Osteocyte (in vitro differentiated cells): ENCODE results near the gene CRTC3. TPM values are rescaled to one million over a fixed set of nuclear protein-coding genes. Genes with fewer than 3 reads are reported as not detected.

ENCODE experiments used
- DNase-seq: peaks from one replicate; pipeline ENCODE4 v3.0.0; 2021; ENCODE audit warnings: mixed read lengths; ENCODE audit not compliant: unreplicated experiment; ENCODE audit errors: extremely low spot score
- H3K27ac Mint-ChIP-seq: one replicate; pipeline ENCODE4 v1.8.0; 2021; ENCODE audit warnings: mild to moderate bottlenecking, mixed read lengths; ENCODE audit not compliant: unreplicated experiment
- H3K27me3 Mint-ChIP-seq: one replicate; pipeline ENCODE4 v1.8.0; 2021; ENCODE audit warnings: mixed read lengths; ENCODE audit not compliant: unreplicated experiment
- H3K36me3 Mint-ChIP-seq: one replicate; pipeline ENCODE4 v1.8.0; 2021; ENCODE audit warnings: mixed read lengths; ENCODE audit not compliant: unreplicated experiment
- H3K4me1 Mint-ChIP-seq: one replicate; pipeline ENCODE4 v1.8.0; 2021; ENCODE audit warnings: mixed read lengths; ENCODE audit not compliant: unreplicated experiment
- H3K4me3 Mint-ChIP-seq: one replicate; pipeline ENCODE4 v1.8.0; 2021; ENCODE audit warnings: mild to moderate bottlenecking, moderate library complexity, mixed read lengths; ENCODE audit not compliant: unreplicated experiment
- H3K9me3 Mint-ChIP-seq: one replicate; pipeline ENCODE4 v1.8.0; 2021; ENCODE audit warnings: mixed read lengths; ENCODE audit not compliant: unreplicated experiment
- CTCF ChIP-seq: fragments of 200-600 bp; sonication (generic); IDR thresholded peaks from 2 replicates; pipeline ENCODE4 v1.5.0; 2021; ENCODE audit warnings: antibody characterized with exemption, mild to moderate bottlenecking, moderate library complexity
- total RNA-seq: library from RNA; stranded (reverse); gene quantifications from 2 replicates; pipeline ENCODE4 v1.2.1, GENCODE V29; 2021

The CRTC3 gene
- total RNA-seq, 1 donor from 2014 or later: 48.6 TPM

DNA sequence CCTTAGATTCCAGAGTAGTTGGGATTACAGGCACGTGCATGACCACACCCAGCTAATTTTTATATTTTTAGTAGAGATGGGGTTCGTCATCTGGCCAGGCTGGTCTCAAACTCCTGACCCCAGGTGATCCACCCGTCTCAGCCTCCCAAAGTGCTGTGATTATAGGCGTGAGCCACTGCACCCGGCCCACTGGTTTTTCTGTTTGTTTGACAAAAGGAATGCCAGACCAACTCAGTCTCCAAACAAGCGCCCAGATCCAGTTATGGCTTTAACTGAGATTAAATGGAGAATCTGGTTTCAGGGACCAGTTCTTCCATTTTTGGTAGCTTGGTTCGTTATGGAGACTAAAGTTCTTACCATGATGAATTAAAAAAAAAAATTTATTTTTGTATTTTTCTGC lies 50.8 kb downstream of the CRTC3 start:
- H3K4me3 Mint-ChIP-seq: no peak overlapping the region
- no peak overlapping the region for H3K27ac Mint-ChIP-seq
- no peak for TF ChIP-seq CTCF

GRCh38 chr15:90580946-90581345 lies 51.2 kb downstream of the CRTC3 start:
- H3K27ac Mint-ChIP-seq: no peak overlapping the region
- TF ChIP-seq CTCF: no peak
- H3K36me3 Mint-ChIP-seq: peaks cover 7% of the 10 kb centered on the region
- H3K4me1 Mint-ChIP-seq: peaks cover 26% of the 10 kb centered on the region
- H3K27me3 Mint-ChIP-seq: no peaks in the 10 kb centered on the region
- no peaks in the 10 kb centered on the region for H3K9me3 Mint-ChIP-seq
- DNase-seq: no peak
- H3K4me3 Mint-ChIP-seq: no peak overlapping the region

More for the DNA sequence above, 50.8 kb downstream of the CRTC3 start:
- no peak for DNase-seq
- Mint-ChIP-seq H3K9me3 (no peaks in the 10 kb centered on the region), H3K4me1 (peaks cover 26% of the 10 kb centered on the region), H3K27me3 (no peaks in the 10 kb centered on the region), H3K36me3 (peaks cover 7% of the 10 kb centered on the region)

DNA sequence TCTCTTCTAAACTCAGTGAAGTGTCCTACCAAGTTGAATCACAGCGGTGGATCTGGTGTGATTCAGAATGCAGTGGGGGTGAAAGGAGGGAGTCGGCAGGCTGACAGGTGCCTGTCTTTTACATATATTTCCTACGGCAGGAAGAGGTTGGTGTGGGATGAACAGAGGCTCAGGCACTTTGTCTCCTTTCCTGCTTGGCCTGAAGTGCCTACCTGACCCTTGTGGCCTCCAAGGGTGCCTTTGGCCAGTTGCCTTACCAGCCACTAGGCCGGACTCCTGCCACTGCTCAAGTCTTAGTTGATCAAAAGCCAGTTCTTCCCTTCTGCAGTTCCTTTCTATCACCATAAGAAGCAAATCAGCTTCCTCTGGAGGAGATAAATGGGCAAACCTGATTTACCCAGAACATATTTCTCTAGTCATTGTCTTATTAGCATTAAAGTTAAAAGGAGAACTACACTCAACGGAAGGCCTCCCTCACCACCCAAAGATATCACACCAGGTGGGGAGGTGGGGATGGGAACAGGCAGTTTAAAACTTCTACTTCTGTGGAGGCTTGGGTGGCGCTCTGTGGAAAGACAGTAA lies 52.1 kb downstream of the CRTC3 start:
- Mint-ChIP-seq H3K27ac (peak overlapping the region; percentile 31), H3K4me1 (peaks cover 26% of the 10 kb centered on the region), H3K36me3 (peaks cover 3% of the 10 kb centered on the region), H3K27me3 (no peaks in the 10 kb centered on the region), H3K4me3 (no peak overlapping the region), H3K9me3 (no peaks in the 10 kb centered on the region)
- no peak for TF ChIP-seq CTCF
- DNase-seq: no peak

DNA sequence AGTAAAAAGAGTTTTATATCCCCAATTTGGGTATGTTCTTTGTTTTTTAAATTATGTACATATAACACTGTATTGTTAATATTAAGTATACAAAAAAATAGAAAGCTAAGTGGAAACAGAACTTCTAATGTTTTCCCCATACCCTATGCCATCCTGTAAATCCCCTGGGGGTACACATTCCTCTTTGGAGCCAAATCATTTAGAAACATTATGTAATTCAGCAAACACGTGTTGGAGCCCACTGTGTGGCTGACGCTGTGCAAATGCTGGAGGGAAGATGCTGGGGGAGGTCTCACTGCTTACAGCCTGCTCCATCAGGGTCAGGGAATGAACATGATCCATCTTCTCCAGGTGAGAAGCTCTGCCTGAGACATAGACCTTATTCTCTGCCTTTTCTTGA lies 52.8 kb downstream of the CRTC3 start:
- no peaks in the 10 kb centered on the region for H3K27me3 Mint-ChIP-seq
- peaks cover 26% of the 10 kb centered on the region for H3K4me1 Mint-ChIP-seq
- H3K4me3 Mint-ChIP-seq: no peak overlapping the region
- H3K9me3 Mint-ChIP-seq: no peaks in the 10 kb centered on the region
- H3K27ac Mint-ChIP-seq: peak overlapping the region; percentile 31
- TF ChIP-seq CTCF: no peak
- no peak for DNase-seq
- peaks cover 3% of the 10 kb centered on the region for H3K36me3 Mint-ChIP-seq

GRCh38 chr15:90583471-90584252 lies 53.9 kb downstream of the CRTC3 start:
- peaks cover 26% of the 10 kb centered on the region for H3K4me1 Mint-ChIP-seq
- H3K27me3 Mint-ChIP-seq: no peaks in the 10 kb centered on the region
- no peak overlapping the region for H3K4me3 Mint-ChIP-seq
- DNase-seq: no peak
- no peaks in the 10 kb centered on the region for H3K9me3 Mint-ChIP-seq
- peaks cover 3% of the 10 kb centered on the region for H3K36me3 Mint-ChIP-seq
- TF ChIP-seq CTCF: no peak
- H3K27ac Mint-ChIP-seq: peak overlapping the region; percentile 48
